K562 (cell line): ENCODE measurements around the gene PACSIN3. TPM values are rescaled to one million over a fixed set of nuclear protein-coding genes. Genes with fewer than 3 reads are reported as not detected.

Source experiments
- ATAC-seq: fragments of 200-7000 bp; cut with Tn5 transposase; 3 replicates; pipeline ENCODE4 v1.9.1; 2020; ENCODE audit warnings: moderate library complexity
- BruUV-seq: library from RNA; stranded (reverse); fragments of 400-500 nt; replicated peaks from 2 replicates; lab custom pipeline; 2021; lab: Mats Ljungman, UMichigan
- CTCF ChIA-PET: fragments of 300-600 bp; formaldehyde crosslinking; extraction: SDS; loops from one replicate; lab custom pipeline; 2021; ENCODE audit warnings: low intra/inter-chr PET ratio; lab: Yijun Ruan, JAX
- POLR2A ChIA-PET: fragments of 300-600, 350-650 bp; sonication (Branson Sonifier 250); formaldehyde crosslinking; extraction: SDS; loops from one replicate; lab custom pipeline; 2021; ENCODE audit warnings: antibody characterized with exemption, inconsistent platforms; lab: Yijun Ruan, JAX
- DNase-seq, 4 experiments: peaks; one replicate each; pipeline versions ENCODE4 v3.0.0 to v3.0.0-alpha.2; 2011 to 2018; ENCODE audit warnings: low spot score in 3 of 4, mixed read lengths in 3 of 4; ENCODE audit errors: extremely low read depth in 1 of 4
- FAIRE-seq: peaks from 2 replicates; lab custom pipeline; 2011; peaks lifted over from hg19 to GRCh38; lab: Jason Lieb, UNC
- H2AFZ ChIP-seq: 2 replicates; pipeline ENCODE4 v1.6.0; 2011; ENCODE audit warnings: low read depth, low read length, control low read depth, inconsistent platforms
- H3K27ac ChIP-seq: fragments of 200-600 bp; 3 replicates; pipeline ENCODE4 v1.8.0; 2011; ENCODE audit warnings: low read depth, mild to moderate bottlenecking, control low read depth, inconsistent platforms, low read length, moderate library complexity, mixed read lengths; ENCODE audit errors: extremely low read depth
- H3K27me3 ChIP-seq, 2 experiments: fragments of 300-600 bp in 1 of 2; 2 replicates in 1 of 2; 3 replicates in 1 of 2; pipeline versions ENCODE4 v1.6.0 to v1.8.0; 2011; ENCODE audit warnings: inconsistent platforms in 2 of 2, low read length in 2 of 2, mild to moderate bottlenecking in 1 of 2, mixed read lengths in 1 of 2, moderate library complexity in 1 of 2; ENCODE audit not compliant: control insufficient read depth in 2 of 2, insufficient read depth in 2 of 2
- H3K36me3 ChIP-seq: fragments of 300-600 bp; 3 replicates; pipeline ENCODE4 v1.8.0; 2011; ENCODE audit warnings: mild to moderate bottlenecking, low read length, inconsistent platforms; ENCODE audit not compliant: control insufficient read depth, insufficient read depth
- H3K4me1 ChIP-seq, 2 experiments: fragments of 200-600 bp in 1 of 2; replicated peaks in 1 of 2; 2 replicates in 1 of 2; 3 replicates in 1 of 2; pipeline versions ENCODE4 v1.5.1 to v1.8.0; 2011; ENCODE audit warnings: inconsistent platforms in 2 of 2, low read length in 2 of 2, mild to moderate bottlenecking in 1 of 2, mixed read lengths in 1 of 2, moderate library complexity in 1 of 2; ENCODE audit not compliant: control insufficient read depth in 2 of 2, insufficient read depth in 2 of 2
- H3K4me2 ChIP-seq: 2 replicates; pipeline ENCODE4 v1.6.1; 2011; ENCODE audit warnings: low read length, control low read depth, inconsistent platforms, mixed read lengths; ENCODE audit not compliant: insufficient read depth
- H3K4me3 ChIP-seq: fragments of 200-600 bp; sonication (generic), shearing (Covaris generic); 2 replicates; pipeline ENCODE4 v1.5.1; 2016; ENCODE audit warnings: control low read depth, inconsistent platforms
- H3K79me2 ChIP-seq: fragments of 200-600 bp; 3 replicates; pipeline ENCODE4 v1.8.0; 2011; ENCODE audit warnings: low read length, inconsistent platforms; ENCODE audit not compliant: control insufficient read depth, insufficient read depth
- H3K9ac ChIP-seq, 2 experiments: 2 replicates each; pipeline versions ENCODE4 v1.6.0 to v1.6.1; 2011; ENCODE audit warnings: low read depth in 2 of 2, low read length in 2 of 2, control low read depth in 1 of 2, inconsistent platforms in 1 of 2, mild to moderate bottlenecking in 1 of 2, mixed read lengths in 1 of 2; ENCODE audit not compliant: insufficient read depth in 1 of 2
- H3K9me1 ChIP-seq: one replicate; pipeline ENCODE4 v1.6.0; 2011; ENCODE audit warnings: inconsistent platforms, mild to moderate bottlenecking, low read length, moderate library complexity; ENCODE audit not compliant: control insufficient read depth, insufficient read depth
- H3K9me3 ChIP-seq: replicated peaks from 2 replicates; pipeline ENCODE4 v1.5.1; 2011; ENCODE audit warnings: low read depth, low read length, inconsistent platforms; ENCODE audit not compliant: control insufficient read depth, insufficient read depth
- H4K20me1 ChIP-seq: replicated peaks from 2 replicates; pipeline ENCODE4 v1.6.1; 2011; ENCODE audit warnings: low read length, inconsistent platforms, mixed read lengths; ENCODE audit not compliant: control insufficient read depth, insufficient read depth
- CLOCK ChIP-seq: fragments of 250-450 bp; sonication (Bioruptor Pico); IDR thresholded peaks from 2 replicates; pipeline ENCODE4 v1.4.0; 2020; ENCODE audit warnings: mild to moderate bottlenecking, moderate library complexity, borderline replicate concordance
- SFPQ ChIP-seq: fragments of 200-400 bp; formaldehyde crosslinking; IDR thresholded peaks from 2 replicates; pipeline ENCODE4 v1.6.1; 2017; ENCODE audit warnings: mild to moderate bottlenecking, low read depth, low read length, moderate library complexity
- ZC3H4 ChIP-seq: sonication (generic); formaldehyde crosslinking; IDR thresholded peaks from 2 replicates; pipeline ENCODE4 v1.9.0; 2021; ENCODE audit warnings: missing genetic modification reagents, borderline replicate concordance
- ZNF143 ChIP-seq: sonication (generic); formaldehyde crosslinking; IDR thresholded peaks from 2 replicates; pipeline ENCODE4 v1.9.0; 2022; ENCODE audit warnings: mild to moderate bottlenecking, missing genetic modification reagents
- ZNF263 ChIP-seq: sonication (generic); formaldehyde crosslinking; IDR thresholded peaks from 2 replicates; pipeline ENCODE4 v1.8.0; 2022; ENCODE audit warnings: mild to moderate bottlenecking, missing genetic modification reagents, borderline replicate concordance
- WGBS: fragments of 100-300 bp; shearing (Covaris generic); methylation state at CpG from one replicate; pipeline ENCODE4 v1.1.6; 2016; ENCODE audit warnings: low coverage, mixed read lengths; ENCODE audit not compliant: insufficient coverage; ENCODE audit errors: missing lambda C conversion rate; 5-methylcytosine and 5-hydroxymethylcytosine counted together
- in situ Hi-C: fragments of 300-500 bp; cut with MboI; formaldehyde crosslinking; loops from 4 replicates; pipeline ENCODE4 v1.15.0; 2018; ENCODE audit warnings: inconsistent platforms, mixed read lengths
- intact Hi-C: fragments of 100-400 bp; cut with micrococcal nuclease; formaldehyde crosslinking; loops from 2 replicates; pipeline ENCODE4 v1.14.2; 2022
- polyA plus RNA-seq, 8 experiments: library from polyadenylated mRNA; depleted of rRNA in 4 of 8; stranded (reverse) in 5 of 8; unstranded in 3 of 8; fragments of >200 nt; fragmentation: Nextera tagmentation in 2 of 8; fragmentation: Illumina TruSeq in 1 of 8; extraction: Ambion mirVana in 2 of 8; extraction: Trizol in 1 of 8; gene quantifications; 2 replicates each; pipeline versions ENCODE4 v1.2.1 to v1.2.3, GENCODE V29; 2011 to 2014; ENCODE audit warnings: inconsistent platforms in 1 of 8, missing spikeins in 1 of 8
- total RNA-seq, 7 experiments: library from RNA; depleted of rRNA in 6 of 7; stranded (reverse); fragments of >200 nt in 6 of 7; fragmentation: Illumina TruSeq in 2 of 7; extraction: Trizol in 2 of 7; gene quantifications; 2 replicates each; pipeline versions ENCODE4 v1.2.1 to v1.2.3, GENCODE V29; 2011 to 2021; ENCODE audit warnings: low replicate concordance in 1 of 7

PACSIN3 gene
- total and polyA plus RNA-seq, 9 of the 15 experiments (the other 6 are each of a cell fraction or from before 2014, with no cell fraction given) = 0.13 to 18.1 (median 7.1) TPM

- H3K9me1 ChIP-seq = peaks cover 3% of the 10 kb centered on the region
- peaks cover 16 to 35% of the 10 kb centered on the region in 2 experiments for H3K4me1 ChIP-seq
- H3K36me3 ChIP-seq = peaks cover 33% of the 10 kb centered on the region
- H3K9ac ChIP-seq = peak overlapping the region; percentile 87 to 96
- H3K4me2 ChIP-seq = no peak overlapping the region
- intact Hi-C loops (no loop called here), in situ Hi-C loops (loop anchor here (10.0 kb wide), 1 partner anchor 166 kb away; no protein-coding TSS in a partner anchor)
- H3K27ac ChIP-seq = no peak overlapping the region
- ATAC-seq (no peak), DNase-seq (no peak)
- H4K20me1 ChIP-seq = peaks cover 6% of the 10 kb centered on the region; the same call in 1 of the 2 replicates
- H3K79me2 ChIP-seq = peaks cover 32% of the 10 kb centered on the region
- CTCF ChIA-PET = no interaction called here
- no peaks in the 10 kb centered on the region for H3K27me3 ChIP-seq
- no peaks in the 10 kb centered on the region for H3K9me3 ChIP-seq
- 0 out of 2 replicates have a peak overlapping the region, but pooled peaks have one; percentile 97 for H2AFZ ChIP-seq
- 82% methylated on average over 10 of the region's 11 CpGs for WGBS
- no TSS peak for BruUV-seq
- TF ChIP-seq CLOCK (CRISPR knock-in tag) (no peak), SFPQ (no peak), ZC3H4 (CRISPR knock-in tag) (peak; percentile 9; the same call in 1 of the 2 replicates), ZNF263 (CRISPR knock-in tag) (no peak), ZNF143 (CRISPR knock-in tag) (no peak)
- TF ChIP-seq, all 486 proteins: peak for 1
- no peak for FAIRE-seq
- POLR2A ChIA-PET = interaction anchor here (0.6 to 1.5 kb wide), 6 partner anchors 9 to 247 kb away, joined by 3 to 11 read pairs (median 4); partner anchors contain the start of gene ACP2
- no peak overlapping the region for H3K4me3 ChIP-seq
Observed at GRCh38 chr11:47178316-47178715, 7.9 kb downstream of the PACSIN3 start.
